HG03095 (cell line): Measurements from ENCODE around the gene GAS2.

Experiments used
- ATAC-seq: cut with Tn5 transposase; IDR thresholded peaks from one replicate; pipeline ENCODE4 v1.9.1; 2021; ENCODE audit warnings: moderate library complexity; ENCODE audit not compliant: unreplicated experiment

Gene GAS2

GRCh38 chr11:22860241-22860640 lies 193.8 kb downstream of the GAS2 start, which contains the start of gene CCDC179:
TSS of gene CCDC179 (minus strand) at chr11:22860474. CDS start at chr11:22860421, 53 bp downstream.
- no peak for ATAC-seq
